ENCODE data around the gene KANSL1. TPM values are rescaled to one million over a fixed set of nuclear protein-coding genes. Genes with fewer than 3 reads are reported as not detected.

KANSL1 gene
- total RNA-seq, 1 donor from 2014 or later: 61.4 TPM

DNA sequence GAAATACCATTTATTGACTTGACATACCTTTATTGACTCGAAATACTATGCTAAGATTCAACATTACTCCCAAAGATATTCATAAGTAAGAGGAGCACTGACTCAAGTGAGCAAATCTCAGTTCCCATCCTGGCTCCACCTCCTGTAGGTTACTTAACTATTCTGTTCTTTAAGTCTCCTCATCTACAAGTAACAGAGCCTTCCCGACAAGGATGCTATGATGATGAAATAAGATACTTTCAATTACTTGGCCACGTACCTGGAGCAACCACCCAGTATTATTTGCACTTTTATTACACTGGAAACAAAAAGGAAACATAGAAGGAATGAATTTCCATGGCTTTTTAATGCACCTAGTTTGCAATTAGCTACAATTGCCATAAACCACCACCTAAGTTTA lies 16.3 kb downstream of the KANSL1 start:
- TF ChIP-seq CTCF (IDR thresholded peaks at IDR 0.05): no peak
- Mint-ChIP-seq H3K4me3 (ENCODE audit: unreplicated experiment) (no peak overlapping the region), H3K9me3 (ENCODE audit: low read depth) (no peaks in the 10 kb centered on the region), H3K4me1 (ENCODE audit: low read depth) (peaks cover 70% of the 10 kb centered on the region), H3K36me3 (ENCODE audit: low read depth) (peaks cover 3% of the 10 kb centered on the region), H3K27me3 (ENCODE audit: low read depth) (no peaks in the 10 kb centered on the region), H3K27ac (ENCODE audit: unreplicated experiment) (no peak overlapping the region)
- DNase-seq (ENCODE audit: low spot score): no peak

- Mint-ChIP-seq H3K27me3 (ENCODE audit: low read depth) (no peaks in the 10 kb centered on the region), H3K4me3 (ENCODE audit: unreplicated experiment) (no peak overlapping the region), H3K36me3 (ENCODE audit: low read depth) (peaks cover 10% of the 10 kb centered on the region), H3K27ac (ENCODE audit: unreplicated experiment) (peak overlapping the region; percentile 28), H3K9me3 (ENCODE audit: low read depth) (no peaks in the 10 kb centered on the region), H3K4me1 (ENCODE audit: low read depth) (peaks cover 61% of the 10 kb centered on the region)
- no peak for DNase-seq (ENCODE audit: low spot score)
- no peak for TF ChIP-seq CTCF (IDR thresholded peaks at IDR 0.05)
Measured at GRCh38 chr17:46175891-46176290, 17.3 kb downstream of the KANSL1 start.

GRCh38 chr17:46173153-46173552 lies 20.1 kb downstream of the KANSL1 start:
- DNase-seq (ENCODE audit: low spot score): no peak
- peaks cover 69% of the 10 kb centered on the region for H3K4me1 Mint-ChIP-seq (ENCODE audit: low read depth)
- peaks cover 21% of the 10 kb centered on the region for H3K36me3 Mint-ChIP-seq (ENCODE audit: low read depth)
- H3K27ac Mint-ChIP-seq (ENCODE audit: unreplicated experiment): peak overlapping the region; percentile 18
- no peaks in the 10 kb centered on the region for H3K27me3 Mint-ChIP-seq (ENCODE audit: low read depth)
- no peaks in the 10 kb centered on the region for H3K9me3 Mint-ChIP-seq (ENCODE audit: low read depth)
- no peak overlapping the region for H3K4me3 Mint-ChIP-seq (ENCODE audit: unreplicated experiment)
- no peak for TF ChIP-seq CTCF (IDR thresholded peaks at IDR 0.05)

GRCh38 chr17:46171939-46172338 lies 21.3 kb downstream of the KANSL1 start:
- H3K27ac Mint-ChIP-seq (ENCODE audit: unreplicated experiment): peak overlapping the region; percentile 39
- no peak overlapping the region for H3K4me3 Mint-ChIP-seq (ENCODE audit: unreplicated experiment)
- H3K36me3 Mint-ChIP-seq (ENCODE audit: low read depth): peaks cover 21% of the 10 kb centered on the region
- no peak for DNase-seq (ENCODE audit: low spot score)
- no peaks in the 10 kb centered on the region for H3K27me3 Mint-ChIP-seq (ENCODE audit: low read depth)
- H3K4me1 Mint-ChIP-seq (ENCODE audit: low read depth): peaks cover 72% of the 10 kb centered on the region
- TF ChIP-seq CTCF (IDR thresholded peaks at IDR 0.05): no peak
- H3K9me3 Mint-ChIP-seq (ENCODE audit: low read depth): no peaks in the 10 kb centered on the region

- peaks cover 69% of the 10 kb centered on the region for H3K4me1 Mint-ChIP-seq (ENCODE audit: low read depth)
- H3K27ac Mint-ChIP-seq (ENCODE audit: unreplicated experiment): no peak overlapping the region
- no peak for DNase-seq (ENCODE audit: low spot score)
- H3K9me3 Mint-ChIP-seq (ENCODE audit: low read depth): no peaks in the 10 kb centered on the region
- H3K4me3 Mint-ChIP-seq (ENCODE audit: unreplicated experiment): no peak overlapping the region
- TF ChIP-seq CTCF (IDR thresholded peaks at IDR 0.05): no peak
- H3K27me3 Mint-ChIP-seq (ENCODE audit: low read depth): no peaks in the 10 kb centered on the region
- peaks cover 21% of the 10 kb centered on the region for H3K36me3 Mint-ChIP-seq (ENCODE audit: low read depth)
Measured at GRCh38 chr17:46170639-46171429, 22.4 kb downstream of the KANSL1 start.
